ENCODE data around the gene PDE11A. TPM values are rescaled to one million over a fixed set of nuclear protein-coding genes. Genes with fewer than 3 reads are reported as not detected.

PDE11A gene
- total RNA-seq, 1 experiment from 2014 or later, result 0.13 TPM

DNA sequence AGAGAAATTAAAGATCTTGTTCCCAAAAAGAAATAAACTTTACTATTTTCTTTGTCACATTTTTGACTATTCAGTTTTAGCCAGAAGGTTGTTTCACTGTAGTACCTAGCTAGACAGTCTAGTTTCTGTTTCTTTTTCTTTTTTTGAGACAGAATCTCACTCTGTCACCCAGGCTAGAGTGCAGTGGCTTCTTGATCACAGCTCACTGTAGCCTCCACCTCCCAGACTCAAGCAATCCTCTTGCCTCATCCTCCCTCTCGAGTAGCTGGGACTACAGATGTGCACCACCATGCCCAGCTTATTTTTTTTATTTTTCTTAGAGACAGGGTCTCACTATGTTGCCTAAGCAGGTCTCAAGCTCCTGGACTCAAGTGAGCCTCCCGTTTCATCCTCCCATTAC is 41.9 kb upstream of the PDE11A start:
- Histone ChIP-seq H3K4me1 (ENCODE audit: insufficient read depth, low read length) (no peaks in the 10 kb centered on the region), H3K9me3 (ENCODE audit: control insufficient read depth, low read depth, low read length) (no peaks in the 10 kb centered on the region)

More for the DNA sequence above, 41.9 kb upstream of the PDE11A start:
- H3K23me2 ChIP-seq (ENCODE audit: insufficient read length, low read depth, low read length, poor library complexity, severe bottlenecking), result peaks cover 8% of the 10 kb centered on the region
- no peak overlapping the region for H3K18ac ChIP-seq (ENCODE audit: insufficient read length, low read depth, low read length)
- DNase-seq, result no peak
- TF ChIP-seq, protein P1, sequence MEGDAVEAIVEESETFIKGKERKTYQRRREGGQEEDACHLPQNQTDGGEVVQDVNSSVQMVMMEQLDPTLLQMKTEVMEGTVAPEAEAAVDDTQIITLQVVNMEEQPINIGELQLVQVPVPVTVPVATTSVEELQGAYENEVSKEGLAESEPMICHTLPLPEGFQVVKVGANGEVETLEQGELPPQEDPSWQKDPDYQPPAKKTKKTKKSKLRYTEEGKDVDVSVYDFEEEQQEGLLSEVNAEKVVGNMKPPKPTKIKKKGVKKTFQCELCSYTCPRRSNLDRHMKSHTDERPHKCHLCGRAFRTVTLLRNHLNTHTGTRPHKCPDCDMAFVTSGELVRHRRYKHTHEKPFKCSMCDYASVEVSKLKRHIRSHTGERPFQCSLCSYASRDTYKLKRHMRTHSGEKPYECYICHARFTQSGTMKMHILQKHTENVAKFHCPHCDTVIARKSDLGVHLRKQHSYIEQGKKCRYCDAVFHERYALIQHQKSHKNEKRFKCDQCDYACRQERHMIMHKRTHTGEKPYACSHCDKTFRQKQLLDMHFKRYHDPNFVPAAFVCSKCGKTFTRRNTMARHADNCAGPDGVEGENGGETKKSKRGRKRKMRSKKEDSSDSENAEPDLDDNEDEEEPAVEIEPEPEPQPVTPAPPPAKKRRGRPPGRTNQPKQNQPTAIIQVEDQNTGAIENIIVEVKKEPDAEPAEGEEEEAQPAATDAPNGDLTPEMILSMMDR (conservative IDR thresholded peaks at IDR 0.05), result no peak
- no peak overlapping the region for H2BK120ac ChIP-seq (ENCODE audit: low read depth, low read length, poor library complexity, severe bottlenecking)
- Mint-ChIP-seq H3K4me3 (peak overlapping the region in 1 of 2 experiments; percentile 13; a peak in 2 of 5 replicates), H3K27ac (no peak overlapping the region), H3K4me1 (peaks cover 3 to 5% of the 10 kb centered on the region in 2 experiments; a peak in 3 of 4 replicates), H3K36me3 (ENCODE audit: insufficient read depth in 1 of 3, low read depth in 3 of 3) (no peaks in the 10 kb centered on the region), H3K9me3 (no peaks in the 10 kb centered on the region), H3K27me3 (ENCODE audit: low read depth) (no peaks in the 10 kb centered on the region)
- no peak overlapping the region for H2BK20ac ChIP-seq (ENCODE audit: low read depth, low read length, poor library complexity, severe bottlenecking)
- no peak overlapping the region for H2BK5ac ChIP-seq (ENCODE audit: insufficient read length, low read length)
- no peak overlapping the region for H3K14ac ChIP-seq (ENCODE audit: insufficient read depth, low read length)
- no peak overlapping the region for H3K4ac ChIP-seq (ENCODE audit: low read depth, low read length)
- no peak overlapping the region for H3K4me2 ChIP-seq (ENCODE audit: insufficient read depth, insufficient read length, low read length)
- H3T11ph ChIP-seq (ENCODE audit: low read length), result no peak overlapping the region
- H3K27me3 ChIP-seq (ENCODE audit: insufficient read depth, low read length), result no peaks in the 10 kb centered on the region
- H4K5ac ChIP-seq (ENCODE audit: insufficient read length, low read depth, low read length), result no peak overlapping the region
- H3K23ac ChIP-seq (ENCODE audit: insufficient read length, low read depth, low read length), result no peak overlapping the region
- no peak overlapping the region for H4K91ac ChIP-seq (ENCODE audit: insufficient read length, low read depth, low read length)
- no peak overlapping the region for H3K27ac ChIP-seq (ENCODE audit: insufficient read length, low read depth, low read length)
- no peaks in the 10 kb centered on the region for H3K79me1 ChIP-seq (ENCODE audit: insufficient read depth, low read depth, low read length, poor library complexity, severe bottlenecking)
- WGBS (ENCODE audit: extremely low coverage, insufficient read length, low lambda C conversion rate), result no CpG with 5 or more reads among the region's 2 CpGs
- no peak overlapping the region for H2AFZ ChIP-seq (ENCODE audit: low read length)
- H3K79me2 ChIP-seq (ENCODE audit: insufficient read depth, low read length), result no peaks in the 10 kb centered on the region
- no peak overlapping the region for H3K56ac ChIP-seq (ENCODE audit: insufficient read length, low read depth, low read length)
- H2BK12ac ChIP-seq (ENCODE audit: insufficient read length, low read depth, low read length), result no peak overlapping the region
- no peaks in the 10 kb centered on the region for H4K20me1 ChIP-seq (ENCODE audit: control insufficient read depth, insufficient read depth, insufficient read length)
- H4K8ac ChIP-seq (replicated peaks; ENCODE audit: insufficient read length, low read depth, low read length), result no peak overlapping the region
- H3K9ac ChIP-seq (ENCODE audit: extremely low read depth, insufficient read length, low read length), result no peak overlapping the region
- H2AK5ac ChIP-seq (ENCODE audit: insufficient read length, low read length), result no peak overlapping the region
- no peak overlapping the region for H2BK15ac ChIP-seq (ENCODE audit: low read depth, low read length)
